Breast epithelium (tissue), 3 donors: ENCODE results near the gene AUNIP.

Experiments used
- POLR2A ChIP-seq: fragments of 450-650 bp; IDR thresholded peaks from one replicate; pipeline ENCODE4 v1.6.1; 2016; ENCODE audit warnings: antibody characterized with exemption, mild to moderate bottlenecking, moderate library complexity
- POLR2AphosphoS5 ChIP-seq, 3 donors: sonication (generic); formaldehyde crosslinking; IDR thresholded peaks; one replicate each; pipeline ENCODE4 v1.6.1; 2017; ENCODE audit warnings: antibody characterized with exemption in 3 of 3
- TF ChIP-seq, protein P1 (sequence below), 3 donors: fragments of 450-650 bp; IDR thresholded peaks; one replicate each; pipeline ENCODE4 v1.5.1; 2016 to 2017; ENCODE audit warnings: antibody characterized with exemption in 3 of 3, mild to moderate bottlenecking in 3 of 3, moderate library complexity in 3 of 3

DNA sequence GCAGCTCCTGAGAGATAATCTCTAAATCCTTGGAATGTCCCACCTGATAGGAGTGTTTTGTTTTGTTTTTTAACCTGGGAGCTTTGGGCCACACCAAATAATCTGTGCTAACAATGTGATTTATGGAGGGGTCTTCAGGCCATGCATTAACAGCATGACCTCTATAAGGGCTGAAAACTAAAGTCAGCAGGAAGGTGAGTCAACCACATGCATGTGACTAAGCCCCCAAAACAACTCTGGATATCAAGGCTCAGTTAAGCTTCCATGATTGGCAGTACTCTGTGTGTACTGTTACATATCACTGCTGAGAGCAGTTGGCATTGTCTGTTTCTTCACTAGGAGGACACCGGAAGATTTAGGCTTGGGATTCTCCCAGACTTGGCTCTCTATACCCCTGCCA, 10.7 kb downstream of the AUNIP start:
- TF ChIP-seq, protein P1, sequence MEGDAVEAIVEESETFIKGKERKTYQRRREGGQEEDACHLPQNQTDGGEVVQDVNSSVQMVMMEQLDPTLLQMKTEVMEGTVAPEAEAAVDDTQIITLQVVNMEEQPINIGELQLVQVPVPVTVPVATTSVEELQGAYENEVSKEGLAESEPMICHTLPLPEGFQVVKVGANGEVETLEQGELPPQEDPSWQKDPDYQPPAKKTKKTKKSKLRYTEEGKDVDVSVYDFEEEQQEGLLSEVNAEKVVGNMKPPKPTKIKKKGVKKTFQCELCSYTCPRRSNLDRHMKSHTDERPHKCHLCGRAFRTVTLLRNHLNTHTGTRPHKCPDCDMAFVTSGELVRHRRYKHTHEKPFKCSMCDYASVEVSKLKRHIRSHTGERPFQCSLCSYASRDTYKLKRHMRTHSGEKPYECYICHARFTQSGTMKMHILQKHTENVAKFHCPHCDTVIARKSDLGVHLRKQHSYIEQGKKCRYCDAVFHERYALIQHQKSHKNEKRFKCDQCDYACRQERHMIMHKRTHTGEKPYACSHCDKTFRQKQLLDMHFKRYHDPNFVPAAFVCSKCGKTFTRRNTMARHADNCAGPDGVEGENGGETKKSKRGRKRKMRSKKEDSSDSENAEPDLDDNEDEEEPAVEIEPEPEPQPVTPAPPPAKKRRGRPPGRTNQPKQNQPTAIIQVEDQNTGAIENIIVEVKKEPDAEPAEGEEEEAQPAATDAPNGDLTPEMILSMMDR (IDR thresholded peaks at IDR 0.05): no peak
- TF ChIP-seq POLR2A: no peak
- no peak for TF ChIP-seq POLR2AphosphoS5 (IDR thresholded peaks at IDR 0.05)
